DMS79 treated with DMSO at 0.1 percent for 48 hours (cell line): ENCODE data around the gene STOM.
"Not testable (repeated sequence)": the region's sequence is repeated elsewhere in the genome, so short reads cannot be mapped to it uniquely, and the experiment has no call there.

Experiments used
- DNase-seq: peaks from one replicate; lab custom pipeline; 2025; lab: John Stamatoyannopoulos, UW

Gene STOM, protein sequence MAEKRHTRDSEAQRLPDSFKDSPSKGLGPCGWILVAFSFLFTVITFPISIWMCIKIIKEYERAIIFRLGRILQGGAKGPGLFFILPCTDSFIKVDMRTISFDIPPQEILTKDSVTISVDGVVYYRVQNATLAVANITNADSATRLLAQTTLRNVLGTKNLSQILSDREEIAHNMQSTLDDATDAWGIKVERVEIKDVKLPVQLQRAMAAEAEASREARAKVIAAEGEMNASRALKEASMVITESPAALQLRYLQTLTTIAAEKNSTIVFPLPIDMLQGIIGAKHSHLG

DNA sequence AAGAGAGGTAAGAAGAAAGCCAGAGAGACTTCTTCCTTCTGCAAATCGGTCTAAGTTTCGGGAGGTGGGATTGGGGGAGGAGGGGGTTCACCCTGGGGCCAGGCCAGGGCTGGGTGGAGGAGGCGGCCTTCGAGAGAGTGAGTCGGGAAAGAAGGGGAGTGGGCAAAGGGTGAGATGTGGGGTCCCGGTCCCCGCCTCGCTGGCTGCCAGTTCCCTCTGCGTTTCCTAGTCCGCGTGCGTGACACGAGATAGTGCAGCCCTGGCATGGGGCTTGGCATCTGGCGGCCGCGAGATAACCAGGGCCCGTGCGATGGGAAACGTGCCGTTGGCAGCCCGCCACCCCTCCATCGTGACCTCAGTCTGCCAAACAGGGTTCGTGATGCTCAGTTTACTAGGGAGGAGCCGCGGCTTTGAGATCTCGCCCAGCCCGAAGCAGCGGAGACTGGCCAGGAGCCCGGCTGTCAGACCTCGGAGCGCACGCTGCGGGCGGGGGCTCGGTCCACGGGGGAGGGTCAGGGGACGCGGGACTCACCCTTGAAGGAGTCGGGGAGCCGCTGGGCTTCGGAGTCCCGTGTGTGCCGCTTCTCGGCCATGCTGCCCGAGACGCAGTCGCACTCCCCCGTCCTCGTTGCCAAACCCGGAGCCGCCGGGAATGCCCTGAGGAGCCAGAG is at the start of gene STOM:
Gene STOM (minus strand): TSS at position 656 of the 671 bp plus-strand sequence. CDS start 63 bp downstream, at position 593.
- peak; percentile 40 for DNase-seq

- DNase-seq = no peak
Observed at GRCh38 chr9:121411993-121412392, 41.9 kb upstream of the STOM start.

GRCh38 chr9:121405899-121406298 is 35.8 kb upstream of the STOM start:
- DNase-seq = no peak

DNA sequence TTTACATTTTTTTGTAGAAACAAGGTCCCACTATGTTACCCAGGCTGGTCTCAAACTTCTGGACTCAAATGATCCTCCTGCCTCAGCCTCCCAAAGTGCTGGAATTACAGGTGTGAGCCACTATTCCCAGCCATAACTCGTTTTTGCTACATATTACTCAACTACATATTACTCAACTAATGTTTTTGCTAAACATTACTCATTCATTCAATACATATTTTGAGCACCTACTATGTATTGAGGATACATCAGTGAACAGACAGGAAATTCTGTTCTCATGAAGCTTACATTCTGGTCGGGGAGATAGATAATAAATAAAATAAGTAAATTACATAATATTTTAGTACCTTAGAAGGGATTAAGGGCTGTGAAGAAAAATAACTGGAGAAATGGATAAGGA is 34.9 kb upstream of the STOM start:
- no peak for DNase-seq

- peak; percentile 84 for DNase-seq
Observed at GRCh38 chr9:121399883-121400607, 30.0 kb upstream of the STOM start.

DNA sequence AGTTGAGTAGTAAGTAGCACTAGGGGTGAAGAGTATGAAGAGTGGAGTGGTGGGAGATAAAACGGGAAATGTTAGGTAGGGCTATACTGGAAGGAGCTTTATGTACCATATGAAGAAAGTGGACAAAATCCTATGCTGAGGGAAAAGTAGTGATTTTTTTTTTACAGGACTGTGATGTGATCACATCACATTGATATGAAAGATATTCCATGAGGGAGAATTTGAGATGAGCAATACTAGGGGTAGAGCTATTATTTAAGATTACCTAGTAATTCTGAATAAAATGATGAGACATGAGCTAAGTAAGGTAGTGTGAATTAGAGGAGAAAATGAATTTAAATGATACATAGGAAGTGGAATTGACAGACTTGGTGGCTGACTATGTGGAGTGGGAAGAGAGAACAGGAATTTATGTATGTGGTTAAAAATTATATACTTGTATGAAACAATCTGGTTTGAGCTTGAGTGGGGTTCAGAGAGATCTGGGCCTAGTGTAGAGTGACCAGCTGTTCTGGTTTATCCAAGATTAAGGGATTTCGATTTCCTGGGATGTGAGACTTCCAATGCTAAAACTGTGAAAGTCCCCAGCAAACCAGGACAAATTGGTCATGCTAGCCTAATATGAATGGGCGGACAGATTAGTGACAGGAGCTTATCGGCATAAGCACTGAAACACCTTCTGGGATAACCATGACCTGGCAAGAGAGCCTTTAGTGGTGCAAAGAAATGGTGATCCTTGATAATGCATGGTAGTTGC is 29.3 kb upstream of the STOM start:
- no peak for DNase-seq

GRCh38 chr9:121398374-121398773 is 28.3 kb upstream of the STOM start:
- peak; percentile 48 for DNase-seq

GRCh38 chr9:121397277-121397676 is 27.2 kb upstream of the STOM start:
- DNase-seq = not testable (repeated sequence)

GRCh38 chr9:121395558-121395957 is 25.5 kb upstream of the STOM start:
- no peak for DNase-seq

- no peak for DNase-seq
Observed at GRCh38 chr9:121394292-121394691, 24.2 kb upstream of the STOM start.

- DNase-seq = peak; percentile 5
Observed at GRCh38 chr9:121393318-121393717, 23.3 kb upstream of the STOM start.

GRCh38 chr9:121390372-121390771 is 20.3 kb upstream of the STOM start:
- DNase-seq = no peak

DNA sequence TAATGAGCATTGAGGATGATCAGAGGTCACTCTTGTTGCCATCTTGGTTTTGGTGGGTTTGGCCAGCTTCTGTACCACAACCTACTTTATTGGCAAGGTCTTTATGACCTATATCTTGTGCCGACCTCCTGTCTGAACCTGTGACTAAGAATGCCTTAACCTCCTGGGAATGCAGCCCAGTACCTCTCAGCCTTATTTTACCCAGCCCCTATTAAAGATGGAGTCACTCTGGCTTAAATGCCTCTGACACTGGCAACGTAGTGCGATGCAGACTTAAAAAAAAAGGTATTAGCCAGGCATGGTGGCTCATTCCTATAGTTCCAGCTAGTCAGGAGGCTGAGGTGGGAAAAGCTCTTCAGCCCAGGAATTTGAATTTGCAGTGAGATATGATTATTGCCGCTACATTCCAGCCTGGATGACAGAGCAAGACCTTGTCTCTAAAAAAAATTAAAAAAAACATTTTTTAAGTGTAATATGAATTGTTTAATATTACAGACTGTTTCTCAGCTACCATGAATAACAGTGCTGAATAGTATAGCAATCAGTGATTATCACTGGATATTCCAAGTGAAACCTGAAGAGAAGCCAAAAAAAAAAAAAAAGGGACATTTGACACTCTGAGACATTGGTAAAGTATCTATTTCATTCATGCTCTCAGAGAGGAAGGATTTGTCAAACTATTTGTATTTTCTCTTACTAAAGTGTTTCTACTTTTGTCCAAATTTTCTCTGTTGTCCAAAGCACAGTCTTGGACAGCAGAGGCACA is 18.3 kb upstream of the STOM start:
- no peak for DNase-seq

DNA sequence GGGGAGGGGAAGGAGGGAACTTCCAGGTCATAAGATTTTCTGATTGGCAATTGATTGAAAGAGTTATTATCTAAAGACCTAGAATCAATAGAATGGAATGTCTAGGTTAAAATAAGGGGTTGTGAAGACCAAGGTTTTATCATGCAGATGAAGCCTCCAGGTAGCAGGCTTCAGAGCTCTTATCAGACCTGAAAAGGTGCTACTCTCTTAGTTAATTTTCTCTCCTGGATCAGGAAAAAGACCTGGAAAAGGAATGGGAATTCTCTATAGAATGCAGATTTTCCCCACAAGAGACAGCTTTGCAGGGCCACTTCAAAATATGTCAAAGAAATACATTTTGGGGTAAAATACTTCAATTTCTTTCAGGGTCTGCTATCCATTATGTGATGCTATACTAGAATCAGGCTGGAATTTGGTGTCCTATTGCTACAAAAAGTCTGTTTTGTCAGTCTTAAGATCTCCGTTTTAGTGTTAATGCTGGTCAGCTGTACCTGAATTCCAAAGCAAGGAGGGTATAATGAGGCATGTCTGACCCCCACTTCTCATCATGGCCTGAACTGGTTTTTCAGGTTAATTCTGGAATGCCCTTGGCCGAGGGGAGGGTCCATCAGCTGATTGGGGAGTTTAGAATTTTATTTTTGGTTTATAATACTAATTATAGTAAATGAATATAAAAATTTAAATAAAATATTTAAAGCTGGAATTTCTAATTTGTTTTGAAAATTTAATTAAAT is 16.6 kb upstream of the STOM start:
- DNase-seq = no peak

DNA sequence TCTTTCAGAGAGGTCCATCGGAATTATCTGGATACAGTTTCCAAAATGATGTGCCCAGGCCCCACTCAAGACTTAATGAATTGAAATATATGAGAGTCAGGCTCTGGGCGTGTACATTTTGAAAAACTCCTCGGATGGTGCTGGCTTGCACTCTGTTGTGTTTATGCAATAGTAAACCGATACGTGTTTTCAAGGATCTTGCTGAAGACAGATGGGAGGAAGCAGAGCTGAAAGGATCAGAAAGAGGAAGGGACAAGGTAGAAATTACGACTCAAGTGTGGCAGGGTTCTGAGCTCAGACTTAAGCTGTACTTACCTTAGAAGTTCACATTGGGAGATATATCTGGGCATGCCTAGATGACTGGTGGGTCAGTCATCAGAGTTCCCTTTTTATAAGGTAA is 13.7 kb upstream of the STOM start:
- DNase-seq = no peak

- no peak for DNase-seq
Observed at GRCh38 chr9:121380846-121381245, 10.8 kb upstream of the STOM start.

GRCh38 chr9:121376214-121376830 is 6.3 kb upstream of the STOM start:
- DNase-seq = peak; percentile 6

- DNase-seq = no peak
Observed at GRCh38 chr9:121373011-121373729, 3.1 kb upstream of the STOM start.

- no peak for DNase-seq
Observed at GRCh38 chr9:121372239-121373010, 2.4 kb upstream of the STOM start.
